ENCODE data around the gene ARHGDIA. TPM values are rescaled to one million over a fixed set of nuclear protein-coding genes. Genes with fewer than 3 reads are reported as not detected.

The ARHGDIA gene
- total RNA-seq, 1 donor from 2014 or later: 443 TPM

DNA sequence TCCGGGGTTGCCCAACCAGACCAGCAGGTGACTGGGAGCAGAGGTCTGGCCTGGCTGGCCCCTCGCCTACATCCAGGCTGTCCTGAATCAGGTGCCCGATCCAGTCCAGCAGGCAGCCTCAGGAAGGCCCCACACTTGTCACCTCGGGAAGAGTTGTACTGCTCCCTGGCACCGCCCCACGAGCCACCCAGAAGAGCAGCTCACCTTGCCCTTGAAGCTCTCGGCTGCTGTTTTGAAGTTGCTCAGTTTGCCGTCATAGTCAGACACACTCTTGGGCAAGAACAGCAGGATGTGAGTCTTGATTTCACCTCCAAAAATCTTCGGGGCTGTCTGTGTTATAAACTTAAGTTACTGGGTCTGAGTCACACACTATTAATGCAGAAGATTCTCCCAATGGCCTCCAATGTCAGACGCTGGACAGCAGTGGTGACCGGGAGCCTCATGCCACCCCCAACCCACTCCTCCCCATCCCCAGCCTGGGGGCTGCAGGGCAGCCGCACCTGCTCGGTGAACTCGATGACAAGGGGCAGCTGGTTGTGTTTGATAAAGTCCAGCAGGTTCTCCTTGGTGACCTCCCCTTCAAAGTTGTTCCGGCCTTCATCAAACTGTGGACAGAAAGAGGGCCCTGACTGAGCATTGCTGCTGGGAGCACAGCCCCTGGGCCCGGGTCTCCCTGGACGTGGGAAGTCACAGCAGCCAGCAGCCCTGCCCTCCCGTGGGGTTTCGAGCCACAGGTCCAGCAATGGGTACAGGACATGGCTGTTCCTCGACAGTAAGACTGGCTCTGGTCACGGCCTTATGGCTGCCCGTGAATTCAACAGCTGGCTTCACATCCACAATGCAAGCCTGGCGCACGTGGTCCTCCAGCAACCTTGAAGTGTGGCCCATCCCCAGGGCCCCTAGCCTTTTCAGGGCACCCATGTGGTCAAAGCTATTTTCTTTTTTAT lies 24.1 kb downstream of the ARHGDIA start:
- Mint-ChIP-seq H3K4me3 (ENCODE audit: unreplicated experiment) (no peak overlapping the region), H3K4me1 (ENCODE audit: unreplicated experiment) (no peaks in the 10 kb centered on the region), H3K36me3 (ENCODE audit: low read depth, unreplicated experiment) (peaks cover 32% of the 10 kb centered on the region), H3K9me3 (ENCODE audit: unreplicated experiment) (no peaks in the 10 kb centered on the region), H3K27me3 (ENCODE audit: unreplicated experiment) (peaks cover 10% of the 10 kb centered on the region), H3K27ac (ENCODE audit: unreplicated experiment) (no peak overlapping the region)
- TF ChIP-seq, protein P1, sequence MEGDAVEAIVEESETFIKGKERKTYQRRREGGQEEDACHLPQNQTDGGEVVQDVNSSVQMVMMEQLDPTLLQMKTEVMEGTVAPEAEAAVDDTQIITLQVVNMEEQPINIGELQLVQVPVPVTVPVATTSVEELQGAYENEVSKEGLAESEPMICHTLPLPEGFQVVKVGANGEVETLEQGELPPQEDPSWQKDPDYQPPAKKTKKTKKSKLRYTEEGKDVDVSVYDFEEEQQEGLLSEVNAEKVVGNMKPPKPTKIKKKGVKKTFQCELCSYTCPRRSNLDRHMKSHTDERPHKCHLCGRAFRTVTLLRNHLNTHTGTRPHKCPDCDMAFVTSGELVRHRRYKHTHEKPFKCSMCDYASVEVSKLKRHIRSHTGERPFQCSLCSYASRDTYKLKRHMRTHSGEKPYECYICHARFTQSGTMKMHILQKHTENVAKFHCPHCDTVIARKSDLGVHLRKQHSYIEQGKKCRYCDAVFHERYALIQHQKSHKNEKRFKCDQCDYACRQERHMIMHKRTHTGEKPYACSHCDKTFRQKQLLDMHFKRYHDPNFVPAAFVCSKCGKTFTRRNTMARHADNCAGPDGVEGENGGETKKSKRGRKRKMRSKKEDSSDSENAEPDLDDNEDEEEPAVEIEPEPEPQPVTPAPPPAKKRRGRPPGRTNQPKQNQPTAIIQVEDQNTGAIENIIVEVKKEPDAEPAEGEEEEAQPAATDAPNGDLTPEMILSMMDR (IDR thresholded peaks at IDR 0.05; ENCODE audit: unreplicated experiment): no peak
- no peak for DNase-seq (ENCODE audit: low spot score)

DNA sequence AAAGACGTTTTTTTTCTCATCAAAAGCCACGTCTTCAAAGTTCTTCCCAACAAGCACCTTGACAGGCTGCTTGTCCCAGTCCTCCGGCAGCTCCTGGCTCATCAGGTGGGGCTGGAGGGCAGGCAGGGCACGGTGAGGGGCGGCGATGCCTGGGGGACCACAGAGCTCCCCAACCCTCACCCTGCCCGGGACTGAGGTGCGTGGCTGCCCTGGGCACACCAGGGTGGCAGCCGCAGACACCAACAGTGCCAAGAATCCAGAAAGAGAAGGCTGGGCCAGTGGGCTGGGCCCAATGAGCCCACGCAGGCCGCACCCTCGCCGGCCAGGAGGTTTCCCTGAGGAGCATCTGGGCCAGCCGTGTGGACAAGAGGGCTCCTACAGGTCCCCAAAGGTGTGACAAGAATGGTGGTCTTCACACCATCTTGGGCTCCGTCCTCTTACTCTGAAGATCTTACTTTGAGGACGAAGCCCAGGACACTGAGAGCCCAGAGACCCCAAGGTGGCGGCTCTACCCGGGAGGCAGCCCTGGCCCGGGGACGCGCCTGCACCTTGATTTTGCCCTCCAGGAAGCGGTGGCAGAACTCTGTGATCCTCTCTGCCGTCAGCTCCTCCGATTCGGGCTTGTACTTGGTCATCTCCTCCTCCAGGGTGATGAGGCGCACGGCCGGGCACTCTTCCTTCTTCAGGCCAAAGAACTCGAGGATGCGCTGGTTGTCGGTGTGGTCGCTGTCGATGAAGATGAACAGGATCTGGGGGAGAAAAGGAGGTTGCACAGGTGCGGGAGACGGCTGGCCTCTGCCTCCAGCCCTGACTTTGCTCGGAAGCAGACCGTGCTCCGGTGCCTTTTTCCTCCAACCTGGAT lies 25.0 kb downstream of the ARHGDIA start:
- TF ChIP-seq, protein P1 (IDR thresholded peaks at IDR 0.05; ENCODE audit: unreplicated experiment): no peak
- no peak overlapping the region for H3K27ac Mint-ChIP-seq (ENCODE audit: unreplicated experiment)
- peaks cover 27% of the 10 kb centered on the region for H3K36me3 Mint-ChIP-seq (ENCODE audit: low read depth, unreplicated experiment)
- DNase-seq (ENCODE audit: low spot score): no peak
- peaks cover 10% of the 10 kb centered on the region for H3K27me3 Mint-ChIP-seq (ENCODE audit: unreplicated experiment)
- H3K9me3 Mint-ChIP-seq (ENCODE audit: unreplicated experiment): no peaks in the 10 kb centered on the region
- no peak overlapping the region for H3K4me3 Mint-ChIP-seq (ENCODE audit: unreplicated experiment)
- no peaks in the 10 kb centered on the region for H3K4me1 Mint-ChIP-seq (ENCODE audit: unreplicated experiment)

DNA sequence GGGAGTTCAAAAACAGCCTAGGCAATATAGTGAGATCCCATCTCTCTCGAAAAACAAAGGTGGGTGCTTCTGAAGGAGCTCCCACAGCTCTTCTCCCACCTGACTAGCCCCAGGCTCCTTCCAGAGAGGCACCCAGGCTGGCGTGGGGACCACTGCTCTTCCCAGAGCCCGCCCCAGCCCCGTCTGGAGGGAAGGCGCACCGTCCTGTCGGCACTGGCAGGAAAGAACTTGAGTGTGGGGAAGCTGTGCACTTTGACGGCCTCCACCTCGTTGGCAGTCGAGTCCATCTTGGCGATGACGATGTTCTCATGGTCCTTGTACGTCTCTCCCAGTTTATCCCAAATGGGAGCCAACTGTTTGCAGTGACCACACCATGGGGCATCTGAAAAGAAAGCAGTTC lies 25.8 kb downstream of the ARHGDIA start:
- no peaks in the 10 kb centered on the region for H3K9me3 Mint-ChIP-seq (ENCODE audit: unreplicated experiment)
- no peak overlapping the region for H3K27ac Mint-ChIP-seq (ENCODE audit: unreplicated experiment)
- no peaks in the 10 kb centered on the region for H3K4me1 Mint-ChIP-seq (ENCODE audit: unreplicated experiment)
- TF ChIP-seq, protein P1 (IDR thresholded peaks at IDR 0.05; ENCODE audit: unreplicated experiment): no peak
- no peak overlapping the region for H3K4me3 Mint-ChIP-seq (ENCODE audit: unreplicated experiment)
- DNase-seq (ENCODE audit: low spot score): no peak
- peaks cover 10% of the 10 kb centered on the region for H3K27me3 Mint-ChIP-seq (ENCODE audit: unreplicated experiment)
- H3K36me3 Mint-ChIP-seq (ENCODE audit: low read depth, unreplicated experiment): peaks cover 26% of the 10 kb centered on the region

DNA sequence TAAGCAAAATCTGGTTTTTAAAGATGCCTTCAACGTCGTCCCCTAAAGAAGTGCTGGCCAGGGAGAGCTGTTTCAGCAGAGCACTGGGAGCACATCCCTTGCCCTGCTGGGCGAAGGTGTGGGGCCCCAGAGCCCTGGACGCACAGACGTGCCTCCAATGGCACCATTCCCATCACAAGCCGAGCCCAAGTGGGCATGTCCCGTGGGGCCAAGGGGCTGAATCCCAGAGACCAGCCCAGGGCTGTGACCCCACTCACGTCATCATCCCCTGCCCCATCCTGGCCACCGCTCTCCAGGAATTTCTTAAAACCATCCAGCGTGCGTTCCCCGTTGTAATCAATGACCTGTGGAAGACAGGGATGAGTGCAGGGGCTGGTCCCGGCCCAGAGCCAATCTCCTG lies 26.2 kb downstream of the ARHGDIA start:
- TF ChIP-seq, protein P1 (IDR thresholded peaks at IDR 0.05; ENCODE audit: unreplicated experiment): no peak
- Mint-ChIP-seq H3K9me3 (ENCODE audit: unreplicated experiment) (no peaks in the 10 kb centered on the region), H3K27ac (ENCODE audit: unreplicated experiment) (no peak overlapping the region), H3K4me3 (ENCODE audit: unreplicated experiment) (peak overlapping the region; percentile 25), H3K4me1 (ENCODE audit: unreplicated experiment) (no peaks in the 10 kb centered on the region), H3K36me3 (ENCODE audit: low read depth, unreplicated experiment) (peaks cover 26% of the 10 kb centered on the region), H3K27me3 (ENCODE audit: unreplicated experiment) (peaks cover 10% of the 10 kb centered on the region)
- DNase-seq (ENCODE audit: low spot score): no peak

All from endothelial cell (in vitro differentiated cells).